Neural cell (in vitro differentiated cells): ENCODE results near the gene PDCD1. TPM values are rescaled to one million over a fixed set of nuclear protein-coding genes. Genes with fewer than 3 reads are reported as not detected.

Source experiments
- H2AFZ ChIP-seq: fragments of 200-600, 300-800 bp; sonication (generic), shearing (Covaris generic); 2 replicates; pipeline ENCODE4 v1.6.0; 2014; ENCODE audit warnings: low read depth, mild to moderate bottlenecking, antibody characterized with exemption, low read length, moderate library complexity
- H3F3A ChIP-seq: fragments of 200-600 bp; shearing (Covaris generic); 2 replicates; pipeline ENCODE4 v1.6.1; 2016; ENCODE audit warnings: mild to moderate bottlenecking, moderate library complexity, mixed read lengths, antibody characterized with exemption, low read length; ENCODE audit not compliant: insufficient read depth, poor library complexity, severe bottlenecking
- H3K27ac ChIP-seq: fragments of 200-600, 300-800 bp; sonication (generic), shearing (Covaris generic); 2 replicates; pipeline ENCODE4 v1.5.1; 2014; ENCODE audit warnings: mild to moderate bottlenecking, low read length, moderate library complexity
- H3K27me3 ChIP-seq: fragments of 300-800, 200-600 bp; sonication (generic), shearing (Covaris generic); 2 replicates; pipeline ENCODE4 v1.6.0; 2014; ENCODE audit warnings: mild to moderate bottlenecking, low read depth, low read length, moderate library complexity; ENCODE audit not compliant: insufficient read depth
- H3K36me3 ChIP-seq: fragments of 300-800, 200-600 bp; sonication (generic), shearing (Covaris generic); 2 replicates; pipeline ENCODE4 v1.5.1; 2014; ENCODE audit warnings: mild to moderate bottlenecking, antibody characterized with exemption, low read length, moderate library complexity; ENCODE audit not compliant: insufficient read depth
- H3K4me2 ChIP-seq: fragments of 300-800, 200-600 bp; sonication (generic), shearing (Covaris generic); 2 replicates; pipeline ENCODE4 v1.6.0; 2014; ENCODE audit warnings: mild to moderate bottlenecking, low read length
- H3K4me3 ChIP-seq: fragments of 300-800, 200-600 bp; sonication (generic), shearing (Covaris generic); 2 replicates; pipeline ENCODE4 v1.5.1; 2014; ENCODE audit warnings: mild to moderate bottlenecking, low read length, moderate library complexity
- H3K79me2 ChIP-seq: fragments of 200-600 bp; shearing (Covaris generic); replicated peaks from 2 replicates; pipeline ENCODE4 v1.6.0; 2014; ENCODE audit warnings: mild to moderate bottlenecking, low read length, moderate library complexity; ENCODE audit not compliant: insufficient read depth
- H3K9ac ChIP-seq: fragments of 300-800, 200-600 bp; sonication (generic), shearing (Covaris generic); 2 replicates; pipeline ENCODE4 v1.6.1; 2016; ENCODE audit warnings: mild to moderate bottlenecking, low read length, mixed read lengths
- H3K9me2 ChIP-seq: fragments of 200-600 bp; shearing (Covaris generic); 2 replicates; pipeline ENCODE4 v1.6.1; 2016; ENCODE audit warnings: mild to moderate bottlenecking, low read length, mixed read lengths; ENCODE audit not compliant: insufficient read depth
- H3K9me3 ChIP-seq: fragments of 200-600, 300-800 bp; sonication (generic), shearing (Covaris generic); 2 replicates; pipeline ENCODE4 v1.6.1; 2016; ENCODE audit warnings: mild to moderate bottlenecking, mixed run types, low read length, moderate library complexity, mixed read lengths
- H4K20me1 ChIP-seq: fragments of 200-600 bp; shearing (Covaris generic); 2 replicates; pipeline ENCODE4 v1.6.1; 2016; ENCODE audit warnings: mild to moderate bottlenecking, mixed run types; ENCODE audit not compliant: insufficient read depth
- CTCF ChIP-seq: fragments of 450-650 bp; IDR thresholded peaks from 2 replicates; pipeline ENCODE4 v1.5.1; 2014; ENCODE audit warnings: antibody characterized with exemption, mild to moderate bottlenecking, moderate library complexity; ENCODE audit not compliant: poor library complexity, severe bottlenecking
- EP300 ChIP-seq: fragments of 450-650 bp; conservative IDR thresholded peaks from 2 replicates; pipeline ENCODE4 v1.6.1; 2014; ENCODE audit warnings: antibody characterized with exemption, mild to moderate bottlenecking, moderate library complexity; ENCODE audit not compliant: poor library complexity, severe bottlenecking
- EZH2 ChIP-seq: fragments of 200-600, 300-800 bp; shearing (Covaris generic), sonication (generic); IDR thresholded peaks from 2 replicates; pipeline ENCODE4 v1.6.1; 2014; ENCODE audit warnings: antibody characterized with exemption, low read length, borderline replicate concordance, mild to moderate bottlenecking; ENCODE audit not compliant: insufficient read depth, poor library complexity, severe bottlenecking
- MXI1 ChIP-seq: fragments of 450-650 bp; conservative IDR thresholded peaks from 2 replicates; pipeline ENCODE4 v1.6.1; 2014; ENCODE audit warnings: antibody characterized with exemption, mild to moderate bottlenecking; ENCODE audit not compliant: poor library complexity, severe bottlenecking
- POLR2AphosphoS5 ChIP-seq: IDR thresholded peaks from 2 replicates; pipeline ENCODE4 v1.6.1; 2012
- RAD21 ChIP-seq: fragments of 450-650 bp; conservative IDR thresholded peaks from 2 replicates; pipeline ENCODE4 v1.6.1; 2014; ENCODE audit warnings: antibody characterized with exemption, mild to moderate bottlenecking, moderate library complexity
- REST ChIP-seq: IDR thresholded peaks from 2 replicates; pipeline ENCODE4 v1.6.1; 2012; ENCODE audit warnings: borderline replicate concordance
- SMC3 ChIP-seq: fragments of 450-650 bp; conservative IDR thresholded peaks from 2 replicates; pipeline ENCODE4 v1.6.1; 2014; ENCODE audit warnings: antibody characterized with exemption, mild to moderate bottlenecking, moderate library complexity; ENCODE audit not compliant: poor library complexity
- TAF1 ChIP-seq: IDR thresholded peaks from 2 replicates; pipeline ENCODE4 v1.6.1; 2012; ENCODE audit warnings: low read depth
- polyA plus RNA-seq: library from polyadenylated mRNA; depleted of rRNA; stranded (reverse); fragments of >200 nt; gene quantifications from 2 replicates; pipeline ENCODE4 v1.2.3, GENCODE V29; 2014

The PDCD1 gene
- polyA plus RNA-seq, 1 donor from 2014 or later = not detected

GRCh38 chr2:241812730-241813643 lies 45.7 kb downstream of the PDCD1 start:
- H3K27ac ChIP-seq = no peak overlapping the region
- no peak overlapping the region for H3K9ac ChIP-seq
- H3K36me3 ChIP-seq = no peaks in the 10 kb centered on the region
- H3K27me3 ChIP-seq = no peaks in the 10 kb centered on the region
- H3K4me3 ChIP-seq = no peak overlapping the region
- H3K79me2 ChIP-seq = no peaks in the 10 kb centered on the region
- no peak overlapping the region for H3K4me2 ChIP-seq
- H3F3A ChIP-seq = no peaks in the 10 kb centered on the region
- no peak for TF ChIP-seq EZH2
- no peak for TF ChIP-seq EP300
- TF ChIP-seq SMC3 = no peak
- TF ChIP-seq CTCF = no peak
- no peak for TF ChIP-seq REST
- no peaks in the 10 kb centered on the region for H4K20me1 ChIP-seq
- no peaks in the 10 kb centered on the region for H3K9me2 ChIP-seq
- H3K9me3 ChIP-seq = no peaks in the 10 kb centered on the region
- H2AFZ ChIP-seq = no peak overlapping the region

GRCh38 chr2:241811952-241812729 lies 46.6 kb downstream of the PDCD1 start:
- Histone ChIP-seq H3K27me3 (no peaks in the 10 kb centered on the region), H3K9ac (no peak overlapping the region), H4K20me1 (no peaks in the 10 kb centered on the region), H3K4me3 (no peak overlapping the region), H3K27ac (no peak overlapping the region), H3K79me2 (no peaks in the 10 kb centered on the region), H3K4me2 (no peak overlapping the region), H3K9me2 (no peaks in the 10 kb centered on the region), H3K36me3 (no peaks in the 10 kb centered on the region), H3F3A (no peaks in the 10 kb centered on the region), H3K9me3 (no peaks in the 10 kb centered on the region), H2AFZ (no peak overlapping the region)
- no peak for TF ChIP-seq RAD21
- TF ChIP-seq EZH2 = no peak
- no peak for TF ChIP-seq REST
- TF ChIP-seq TAF1 = no peak
- no peak for TF ChIP-seq MXI1
- no peak for TF ChIP-seq POLR2AphosphoS5
- TF ChIP-seq CTCF = no peak
- no peak for TF ChIP-seq EP300
- no peak for TF ChIP-seq SMC3
